ENCODE data around the gene IHH.

The IHH gene

GRCh38 chr2:219060821-219061791 is at the start of gene IHH:
IHH (minus strand) TSS chr2:219060921; CDS start chr2:219060467, 454 bp downstream.
- in situ Hi-C loops (cut with MboI; ENCODE audit: low sequenced_read_pairs): no loop called here

- in situ Hi-C loops (cut with MboI; ENCODE audit: low sequenced_read_pairs): no loop called here
Observed at GRCh38 chr2:219109471-219109870, 48.8 kb upstream of the IHH start.

DNA sequence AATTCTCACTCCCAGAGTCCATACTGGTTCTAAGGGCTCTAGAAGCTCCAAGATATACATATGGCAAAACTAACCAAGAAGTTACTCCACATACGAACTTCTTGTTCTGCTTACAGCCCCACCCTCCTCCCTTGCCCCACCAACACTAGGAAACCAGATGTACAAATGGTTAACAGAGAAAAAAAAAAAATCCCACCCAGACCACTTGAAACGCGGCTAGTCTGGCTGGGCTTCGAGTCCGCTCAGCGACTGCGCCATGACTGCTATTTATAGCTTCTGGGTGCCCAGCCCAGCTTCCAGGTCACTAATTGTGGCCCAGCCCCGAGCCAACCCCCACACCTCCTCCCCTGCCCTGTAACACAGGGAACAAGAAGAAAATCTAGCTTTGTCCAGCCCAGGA is 47.0 kb upstream of the IHH start:
- in situ Hi-C loops (cut with MboI; ENCODE audit: low sequenced_read_pairs): no loop called here

DNA sequence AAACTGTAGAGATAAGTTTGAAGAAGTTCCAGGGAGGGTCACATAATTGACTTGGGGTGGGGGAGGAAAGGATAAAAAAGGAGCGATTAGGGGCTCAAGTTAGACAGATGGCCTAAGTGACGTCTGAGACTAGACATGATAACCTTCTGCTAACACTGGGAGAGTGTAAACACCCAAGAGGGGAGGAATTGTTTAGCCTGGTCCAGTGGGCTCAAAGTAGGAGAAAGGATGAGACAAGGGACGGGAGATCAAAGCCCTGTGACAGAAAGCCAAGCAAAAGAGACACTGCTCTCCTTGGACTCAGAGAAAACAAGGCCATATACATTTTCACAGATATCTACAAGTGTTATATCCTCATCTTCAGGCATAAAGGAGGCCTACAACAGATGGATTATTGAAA is 45.5 kb upstream of the IHH start:
- in situ Hi-C loops (cut with MboI; ENCODE audit: low sequenced_read_pairs): no loop called here

DNA sequence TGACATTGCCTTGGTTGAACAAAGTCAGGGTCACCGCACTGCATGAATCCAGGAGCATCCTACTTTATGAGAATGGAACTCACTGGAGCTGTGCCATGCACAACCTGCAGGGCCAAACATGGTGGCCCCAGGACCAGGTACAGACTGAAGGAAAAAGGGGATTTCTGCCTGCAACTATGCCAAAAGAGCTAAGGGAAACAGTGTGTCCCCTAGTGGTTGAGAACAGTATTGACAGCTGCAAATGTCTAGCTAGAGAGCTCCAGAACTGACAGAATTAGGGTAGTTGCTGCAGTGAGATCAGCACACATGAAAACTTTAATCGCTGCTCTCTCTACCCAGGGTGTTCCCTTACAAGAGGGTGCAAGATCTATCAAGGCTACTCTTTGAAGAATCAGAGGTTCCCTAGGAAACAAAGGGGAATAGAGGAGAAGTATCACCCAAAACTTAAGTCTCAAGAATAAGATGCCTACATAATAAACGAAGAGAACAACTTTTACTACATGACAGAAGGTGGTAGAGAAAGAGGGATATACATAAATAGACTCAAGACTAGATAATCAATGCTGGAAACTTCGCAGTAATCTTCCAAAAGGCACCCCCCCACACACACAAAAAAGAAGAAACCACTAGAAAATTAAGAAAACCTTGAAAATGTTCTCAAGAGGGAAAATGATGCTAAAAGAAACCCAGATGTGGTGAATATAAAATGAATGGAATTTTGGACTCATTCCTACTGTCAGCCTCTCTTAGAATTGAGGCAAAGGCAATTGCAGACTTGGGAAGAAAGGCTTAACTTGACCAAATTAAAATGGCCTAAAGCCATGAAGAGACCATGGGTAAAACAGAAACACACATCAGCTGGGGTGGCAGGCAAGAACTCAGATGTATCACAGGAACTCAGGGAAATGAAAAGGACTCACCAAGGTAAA is 43.6 kb upstream of the IHH start:
- in situ Hi-C loops (cut with MboI; ENCODE audit: low sequenced_read_pairs): no loop called here

GRCh38 chr2:219099329-219099728 is 38.6 kb upstream of the IHH start:
- in situ Hi-C loops (cut with MboI; ENCODE audit: low sequenced_read_pairs): no loop called here

GRCh38 chr2:219095406-219095935 is 34.8 kb upstream of the IHH start:
- in situ Hi-C loops (cut with MboI; ENCODE audit: low sequenced_read_pairs): no loop called here

DNA sequence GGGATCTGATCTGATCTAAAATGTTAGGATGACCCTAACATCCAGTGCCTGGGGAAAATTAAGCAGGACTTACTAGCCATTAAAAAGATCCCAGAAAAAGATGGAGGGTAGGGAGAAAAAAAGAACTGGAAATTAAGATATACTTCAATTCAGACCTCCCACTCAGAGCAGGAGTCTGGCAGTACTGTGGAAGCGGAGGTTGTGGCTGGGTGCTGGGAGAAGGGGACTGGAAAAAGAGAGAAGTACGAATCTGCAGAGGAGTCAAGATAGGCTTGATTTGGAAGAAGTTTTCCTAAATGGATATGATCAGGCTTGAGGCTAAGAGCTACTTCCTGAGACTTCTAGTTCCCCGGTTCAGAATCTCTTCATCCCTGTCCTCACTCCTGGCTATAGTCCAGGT is 33.5 kb upstream of the IHH start:
- in situ Hi-C loops (cut with MboI; ENCODE audit: low sequenced_read_pairs): no loop called here

- in situ Hi-C loops (cut with MboI; ENCODE audit: low sequenced_read_pairs): no loop called here
Observed at GRCh38 chr2:219090436-219091299, 29.9 kb upstream of the IHH start.

GRCh38 chr2:219089330-219089729 is 28.6 kb upstream of the IHH start:
- in situ Hi-C loops (cut with MboI; ENCODE audit: low sequenced_read_pairs): no loop called here

GRCh38 chr2:219087848-219088247 is 27.1 kb upstream of the IHH start:
- in situ Hi-C loops (cut with MboI; ENCODE audit: low sequenced_read_pairs): no loop called here

GRCh38 chr2:219087361-219087760 is 26.6 kb upstream of the IHH start:
- in situ Hi-C loops (cut with MboI; ENCODE audit: low sequenced_read_pairs): no loop called here

- in situ Hi-C loops (cut with MboI; ENCODE audit: low sequenced_read_pairs): no loop called here
Observed at GRCh38 chr2:219086196-219086595, 25.5 kb upstream of the IHH start.

DNA sequence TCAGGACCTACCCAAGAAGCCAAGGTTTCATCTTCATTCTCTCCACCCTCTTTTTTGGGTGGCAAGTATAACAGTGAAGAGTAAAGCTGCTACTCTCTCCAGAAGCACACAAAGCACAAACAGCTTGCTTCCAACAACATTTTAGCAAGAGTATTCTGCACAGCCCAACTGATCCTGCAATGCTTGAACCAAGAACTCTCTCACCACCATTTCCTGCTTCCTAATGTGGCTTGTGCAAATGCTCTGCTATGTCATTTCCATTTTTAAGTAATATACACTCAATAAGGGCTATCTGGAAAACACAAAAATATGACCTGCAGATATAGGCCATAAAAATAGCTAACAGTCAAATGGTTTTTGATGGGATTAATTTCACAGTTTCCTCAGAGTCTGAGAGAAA is 24.1 kb upstream of the IHH start:
- in situ Hi-C loops (cut with MboI; ENCODE audit: low sequenced_read_pairs): no loop called here

DNA sequence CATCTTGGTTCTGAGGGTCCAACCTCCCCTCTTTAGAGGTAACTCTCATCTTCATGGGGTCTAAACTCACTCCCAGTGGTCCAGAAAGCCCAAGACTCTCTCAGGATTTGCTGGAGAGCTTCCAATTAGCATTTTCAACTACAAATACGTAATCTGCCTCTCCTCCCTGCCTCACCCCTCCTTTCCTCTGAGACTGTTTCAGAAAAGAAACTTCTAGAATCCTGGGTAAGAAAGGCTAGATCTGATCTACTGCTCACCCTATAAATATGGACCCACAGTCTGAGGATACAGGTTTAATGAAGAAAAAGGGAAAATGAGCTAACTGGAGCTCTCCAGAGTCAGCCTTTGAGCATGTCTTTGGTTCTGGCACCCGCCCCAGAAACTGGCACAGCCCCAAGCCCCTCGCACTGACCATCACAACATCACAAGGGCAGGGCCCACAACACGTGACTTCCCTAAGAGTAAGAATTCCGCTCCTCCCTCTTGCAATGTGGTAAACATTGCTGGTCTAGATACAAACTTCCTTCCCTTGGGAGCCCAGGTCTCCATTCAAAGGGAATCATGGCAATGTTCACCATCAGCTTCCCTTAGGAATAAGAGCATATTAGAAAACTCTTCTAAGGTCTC is 21.7 kb upstream of the IHH start:
- in situ Hi-C loops (cut with MboI; ENCODE audit: low sequenced_read_pairs): no loop called here

- in situ Hi-C loops (cut with MboI; ENCODE audit: low sequenced_read_pairs): no loop called here
Observed at GRCh38 chr2:219081701-219082331, 21.1 kb upstream of the IHH start.

DNA sequence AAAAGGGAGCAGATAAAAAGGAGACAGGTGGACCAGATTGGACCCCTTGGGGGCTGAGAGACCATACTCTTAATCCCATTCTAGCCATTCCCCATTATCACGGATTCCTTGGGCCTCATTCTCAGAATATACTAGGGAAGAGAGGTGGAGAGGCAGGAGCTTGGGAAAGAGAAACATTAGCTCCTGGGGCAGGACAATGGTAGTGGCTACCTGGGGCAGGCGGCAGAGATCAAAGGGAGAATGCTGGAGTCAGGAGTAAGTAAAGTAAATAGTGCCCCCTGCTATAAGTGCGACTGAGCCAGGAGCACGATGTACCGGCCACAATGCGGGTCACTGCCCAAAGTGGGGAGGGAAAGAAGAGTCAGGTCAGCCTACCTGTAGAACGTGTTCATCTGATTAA is 20.4 kb upstream of the IHH start:
- in situ Hi-C loops (cut with MboI; ENCODE audit: low sequenced_read_pairs): no loop called here

GRCh38 chr2:219079417-219079816 is 18.7 kb upstream of the IHH start:
- in situ Hi-C loops (cut with MboI; ENCODE audit: low sequenced_read_pairs): no loop called here

DNA sequence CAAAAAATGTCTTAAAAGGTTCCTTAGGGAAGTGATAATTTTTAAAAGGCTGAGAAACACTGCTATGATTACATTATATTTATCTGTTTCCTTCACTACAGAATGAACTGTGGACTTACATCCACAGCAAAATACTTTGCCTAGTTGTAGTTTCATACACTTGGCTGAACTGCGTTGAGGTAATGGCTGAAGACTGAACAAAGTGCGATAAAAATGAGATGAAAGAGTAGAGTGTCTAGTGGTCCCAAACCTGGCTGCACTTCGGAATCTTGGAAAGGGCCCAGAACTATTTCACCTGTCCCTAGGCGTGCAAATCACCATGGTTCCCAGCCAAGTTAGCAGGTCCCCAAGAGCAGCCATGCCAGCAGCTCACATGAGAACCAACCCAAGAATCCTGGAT is 18.2 kb upstream of the IHH start:
- in situ Hi-C loops (cut with MboI; ENCODE audit: low sequenced_read_pairs): no loop called here

- in situ Hi-C loops (cut with MboI; ENCODE audit: low sequenced_read_pairs): no loop called here
Observed at GRCh38 chr2:219078126-219078525, 17.4 kb upstream of the IHH start.
